A549 (cell line): ENCODE measurements around the gene PCYT2. TPM values are rescaled to one million over a fixed set of nuclear protein-coding genes. Genes with fewer than 3 reads are reported as not detected.

Source experiments
- ATAC-seq, 2 experiments: fragments of 200-7000 bp in 1 of 2; fragments of >200 bp in 1 of 2; cut with Nextera tagmentation in 1 of 2; cut with Tn5 transposase in 1 of 2; 3 replicates each; pipeline versions ENCODE4 v1.8.0 to v1.9.1; 2018 to 2020; ENCODE audit warnings: mild to moderate bottlenecking in 1 of 2, moderate library complexity in 1 of 2
- CTCF ChIA-PET: fragments of 300-600 bp; sonication (Branson Sonifier 250); formaldehyde crosslinking; extraction: SDS; loops from one replicate; lab custom pipeline; 2021; ENCODE audit warnings: antibody characterized with exemption, inconsistent platforms; lab: Yijun Ruan, JAX
- POLR2A ChIA-PET: fragments of 350-600 bp; formaldehyde crosslinking; extraction: SDS; loops from one replicate; lab custom pipeline; 2021; ENCODE audit warnings: antibody characterized with exemption, inconsistent platforms; lab: Yijun Ruan, JAX
- DNase-seq, 2 experiments: peaks; one replicate each; pipeline versions ENCODE4 v3.0.0 to v3.0.0-alpha.2; 2011 to 2016; ENCODE audit warnings: low read depth in 1 of 2, low spot score in 1 of 2
- FAIRE-seq: peaks from 2 replicates; lab custom pipeline; 2011; peaks lifted over from hg19 to GRCh38; lab: Jason Lieb, UNC
- H3K27ac ChIP-seq, 2 experiments: fragments of >200 bp; sonication (Bioruptor Twin); formaldehyde crosslinking; 3 replicates each; pipeline ENCODE4 v1.5.1; 2016 to 2017
- H3K4me1 ChIP-seq: fragments of >200 bp; sonication (Bioruptor Twin); formaldehyde crosslinking; 3 replicates; pipeline ENCODE4 v1.6.1; 2016
- H3K4me2 ChIP-seq: fragments of >200 bp; sonication (Bioruptor Twin); formaldehyde crosslinking; 3 replicates; pipeline ENCODE4 v1.6.1; 2016
- H3K4me3 ChIP-seq: fragments of >200 bp; sonication (Bioruptor Twin); formaldehyde crosslinking; 3 replicates; pipeline ENCODE4 v1.5.1; 2016
- H3K9me3 ChIP-seq: fragments of >200 bp; sonication (Bioruptor Twin); formaldehyde crosslinking; 3 replicates; pipeline ENCODE4 v1.6.1; 2016
- ATOH8 ChIP-seq: fragments of 250-450 bp; sonication (Bioruptor Pico); IDR thresholded peaks from 2 replicates; pipeline ENCODE4 v1.5.0; 2020; ENCODE audit warnings: low read depth, mild to moderate bottlenecking, moderate library complexity
- BHLHE40 ChIP-seq: IDR thresholded peaks from 2 replicates; pipeline ENCODE4 v1.6.1; 2012; ENCODE audit warnings: low read depth, low read length, inconsistent platforms
- CBX8 ChIP-seq: fragments of 200-600 bp; sonication (generic); IDR thresholded peaks from 2 replicates; pipeline ENCODE4 v1.6.1; 2016
- CHD2 ChIP-seq: fragments of 150-350 bp; IDR thresholded peaks from 2 replicates; pipeline ENCODE4 v1.6.1; 2014; ENCODE audit warnings: low read length; ENCODE audit not compliant: partially characterized antibody
- CHD4 ChIP-seq: fragments of 200-600 bp; sonication (generic); IDR thresholded peaks from 2 replicates; pipeline ENCODE4 v1.6.1; 2016; ENCODE audit warnings: antibody characterized with exemption, mild to moderate bottlenecking, borderline replicate concordance
- ELK1 ChIP-seq: fragments of 150-350 bp; IDR thresholded peaks from 2 replicates; pipeline ENCODE4 v1.6.1; 2014; ENCODE audit warnings: low read depth, mild to moderate bottlenecking, low read length
- EP300 ChIP-seq, 2 experiments: fragments of >200 bp; sonication (Bioruptor Twin); formaldehyde crosslinking; IDR thresholded peaks; 2 replicates in 1 of 2; 3 replicates in 1 of 2; pipeline ENCODE4 v1.6.1; 2016 to 2017
- ESRRA ChIP-seq: fragments of 150-350 bp; IDR thresholded peaks from 2 replicates; pipeline ENCODE4 v1.6.1; 2014; ENCODE audit warnings: mild to moderate bottlenecking, low read length, borderline replicate concordance
- FOSB ChIP-seq: fragments of 250-450 bp; sonication (Bioruptor Pico); IDR thresholded peaks from 2 replicates; pipeline ENCODE4 v1.5.0; 2020; ENCODE audit warnings: mild to moderate bottlenecking, moderate library complexity
- GATA3 ChIP-seq: IDR thresholded peaks from 2 replicates; pipeline ENCODE4 v1.6.1; 2012; ENCODE audit warnings: borderline replicate concordance
- HDAC2 ChIP-seq: fragments of 200-600 bp; sonication (generic); IDR thresholded peaks from 2 replicates; pipeline ENCODE4 v1.6.1; 2016
- HMGXB4 ChIP-seq: fragments of 250-450 bp; sonication (Bioruptor Pico); IDR thresholded peaks from 2 replicates; pipeline ENCODE4 v1.5.0; 2021; ENCODE audit warnings: mild to moderate bottlenecking, moderate library complexity, borderline replicate concordance
- HOXA7 ChIP-seq: fragments of 250-450 bp; sonication (Bioruptor Pico); IDR thresholded peaks from 2 replicates; pipeline ENCODE4 v1.5.0; 2020; ENCODE audit warnings: mild to moderate bottlenecking, moderate library complexity
- HOXB13 ChIP-seq: fragments of 250-450 bp; sonication (Bioruptor Pico); IDR thresholded peaks from 2 replicates; pipeline ENCODE4 v1.5.0; 2020; ENCODE audit warnings: low read depth, mild to moderate bottlenecking, moderate library complexity
- HOXB5 ChIP-seq: fragments of 250-450 bp; sonication (Bioruptor Pico); IDR thresholded peaks from 2 replicates; pipeline ENCODE4 v1.5.0; 2020; ENCODE audit warnings: mild to moderate bottlenecking, moderate library complexity
- JUNB ChIP-seq: fragments of >200 bp; sonication (Bioruptor Twin); formaldehyde crosslinking; IDR thresholded peaks from 2 replicates; pipeline ENCODE4 v1.6.1; 2016
- KDM1A ChIP-seq: fragments of 200-600 bp; sonication (generic); IDR thresholded peaks from 2 replicates; pipeline ENCODE4 v1.6.1; 2016; ENCODE audit warnings: low read depth, mild to moderate bottlenecking
- MAFK ChIP-seq: fragments of 450-650 bp; IDR thresholded peaks from 2 replicates; pipeline ENCODE4 v1.6.1; 2014; ENCODE audit not compliant: partially characterized antibody
- MYC ChIP-seq: IDR thresholded peaks from 2 replicates; pipeline ENCODE4 v1.6.1; 2012; ENCODE audit warnings: mild to moderate bottlenecking, inconsistent platforms, low read length, improper control_type of control experiment, borderline replicate concordance
- NFE2L2 ChIP-seq: fragments of 150-350 bp; conservative IDR thresholded peaks from 2 replicates; pipeline ENCODE4 v1.6.1; 2014; ENCODE audit warnings: low read length
- PBX3 ChIP-seq: IDR thresholded peaks from 2 replicates; pipeline ENCODE4 v1.6.1; 2012
- PHF8 ChIP-seq: fragments of 200-600 bp; sonication (generic); IDR thresholded peaks from 2 replicates; pipeline ENCODE4 v1.6.1; 2016; ENCODE audit warnings: low read depth, mild to moderate bottlenecking, antibody characterized with exemption, moderate library complexity, borderline replicate concordance
- POLR2A ChIP-seq: IDR thresholded peaks from 2 replicates; pipeline ENCODE4 v1.6.1; 2012; ENCODE audit warnings: mild to moderate bottlenecking, low read length
- POLR2AphosphoS2 ChIP-seq: conservative IDR thresholded peaks from 2 replicates; pipeline ENCODE4 v1.6.1; 2012; ENCODE audit warnings: low read length, improper control_type of control experiment, inconsistent platforms
- RNF2 ChIP-seq: fragments of 200-600 bp; sonication (generic); IDR thresholded peaks from 2 replicates; pipeline ENCODE4 v1.6.1; 2016; ENCODE audit warnings: low read depth, mild to moderate bottlenecking, antibody characterized with exemption, moderate library complexity, borderline replicate concordance
- ZC3H11A ChIP-seq: fragments of 450-650 bp; IDR thresholded peaks from 2 replicates; pipeline ENCODE4 v1.6.1; 2014; ENCODE audit warnings: antibody characterized with exemption, mild to moderate bottlenecking
- ZFP36 ChIP-seq: fragments of 450-650 bp; IDR thresholded peaks from 2 replicates; pipeline ENCODE4 v1.6.1; 2014; ENCODE audit warnings: borderline replicate concordance; ENCODE audit not compliant: partially characterized antibody
- WGBS: methylation state at CpG from one replicate; pipeline ENCODE4 v1.1.6; 2017; ENCODE audit errors: missing lambda C conversion rate; 5-methylcytosine and 5-hydroxymethylcytosine counted together
- polyA plus RNA-seq, 4 experiments: library from polyadenylated mRNA; depleted of rRNA in 3 of 4; stranded (reverse); fragments of >200 nt; fragmentation: RNase III in 1 of 4; extraction: RNeasy Plus Mini Kit Qiagen cat#74134 plus additional on column Dnase treatment in 1 of 4; gene quantifications; 2 replicates in 3 of 4; 3 replicates in 1 of 4; pipeline ENCODE4 v1.2.3, GENCODE V29; 2011 to 2017

Gene PCYT2
- polyA plus RNA-seq, 2 of the 4 experiments (the other 2 are of a cell fraction) = 7.1 to 17.0 TPM

- no peak for TF ChIP-seq HMGXB4 (CRISPR knock-in tag)
- TF ChIP-seq MYC = no peak
Observed at GRCh38 chr17:81958633-81959342, 47.6 kb upstream of the PCYT2 start (continued).

GRCh38 chr17:81957691-81958432 is 46.7 kb upstream of the PCYT2 start:
- WGBS = 85% methylated on average over 19 of the region's 19 CpGs
- Histone ChIP-seq H3K27ac (no peak overlapping the region), H3K4me2 (no peak overlapping the region), H3K4me1 (peaks cover 19% of the 10 kb centered on the region; the same call in 1 of the 3 replicates), H3K4me3 (no peak overlapping the region), H3K9me3 (no peaks in the 10 kb centered on the region; the same call in 2 of the 3 replicates)
- ATAC-seq (no peak), DNase-seq (no peak), FAIRE-seq (no peak)
- TF ChIP-seq PHF8 = no peak
- TF ChIP-seq RNF2 = no peak
- TF ChIP-seq ZC3H11A = no peak
- TF ChIP-seq POLR2AphosphoS2 = no peak
- TF ChIP-seq MAFK = no peak
- TF ChIP-seq HOXB13 (CRISPR knock-in tag) = no peak
- no peak for TF ChIP-seq POLR2A
- no peak for TF ChIP-seq CBX8
- TF ChIP-seq HDAC2 = no peak
- no peak for TF ChIP-seq KDM1A
- TF ChIP-seq GATA3 = no peak
- TF ChIP-seq ATOH8 (CRISPR knock-in tag) = no peak
- no peak for TF ChIP-seq CHD4
- ChIA-PET POLR2A (no interaction called here), CTCF (interaction anchor here (0.9 to 17.3 kb wide), 7 partner anchors 9 to 222 kb away, joined by 3 to 170 read pairs (median 4); partner anchors contain the start of genes CENPX, LRRC45 and RAC3)

- H3K9me3 ChIP-seq = no peaks in the 10 kb centered on the region; the same call in 2 of the 3 replicates
- no peak overlapping the region for H3K4me3 ChIP-seq
- CTCF ChIA-PET = interaction anchor here (0.8 to 17.3 kb wide), 7 partner anchors 8 to 135 kb away, joined by 3 to 170 read pairs (median 4); partner anchors contain the start of genes CENPX, LRRC45 and RAC3
- H3K4me2 ChIP-seq = no peak overlapping the region
- no peak overlapping the region; a peak in 1 of 6 replicates for H3K27ac ChIP-seq
- no peak for DNase-seq
- POLR2A ChIA-PET = no interaction called here
- ATAC-seq = no peak
- 87% methylated on average over 45 of the region's 45 CpGs for WGBS
- peaks cover 19% of the 10 kb centered on the region; the same call in 1 of the 3 replicates for H3K4me1 ChIP-seq
- FAIRE-seq = no peak
- TF ChIP-seq ELK1 (no peak), CHD2 (no peak), ZFP36 (no peak), BHLHE40 (no peak), HOXB5 (no peak), ESRRA (no peak), JUNB (no peak), FOSB (CRISPR knock-in tag) (no peak), PBX3 (no peak), HOXA7 (CRISPR knock-in tag) (no peak), EP300 (IDR thresholded peaks at IDR 0.05) (no peak), ZC3H11A (no peak), NFE2L2 (no peak), ATOH8 (CRISPR knock-in tag) (no peak)
Observed at GRCh38 chr17:81956607-81957589, 45.7 kb upstream of the PCYT2 start.
